CD4-positive, CD25-positive, alpha-beta regulatory T cell (primary cell): ENCODE results near the gene KCND2. TPM values are rescaled to one million over a fixed set of nuclear protein-coding genes. Genes with fewer than 3 reads are reported as not detected.

Experiments
- ATAC-seq, 2 donors: fragments of 150-1000 bp; cut with Tn5 transposase; one replicate each; pipeline ENCODE4 v1.10.0; 2021; ENCODE audit warnings: low read depth in 2 of 2, moderate number of reproducible peaks in 2 of 2, moderate library complexity in 1 of 2
- DNase-seq, 3 donors: peaks; one replicate each; pipeline versions ENCODE4 v3.0.0 to v3.0.0-alpha.2; 2012 to 2022; ENCODE audit warnings: mixed read lengths in 1 of 3
- H3K27ac ChIP-seq: one replicate; pipeline ENCODE4 v1.7.0; 2013; ENCODE audit warnings: mild to moderate bottlenecking, low read length; ENCODE audit not compliant: insufficient read depth, poor library complexity, severe bottlenecking
- H3K27me3 ChIP-seq: one replicate; pipeline ENCODE4 v1.7.0; 2013; ENCODE audit warnings: low read length; ENCODE audit not compliant: control insufficient read depth, insufficient read depth
- H3K36me3 ChIP-seq: one replicate; pipeline ENCODE4 v1.7.0; 2013; ENCODE audit warnings: mild to moderate bottlenecking, low read length, moderate library complexity; ENCODE audit not compliant: control insufficient read depth, insufficient read depth
- H3K4me1 ChIP-seq: 2 replicates; pipeline ENCODE4 v1.7.0; 2013; ENCODE audit warnings: mild to moderate bottlenecking, low read length; ENCODE audit not compliant: insufficient read depth, control insufficient read depth, poor library complexity, severe bottlenecking
- H3K4me3 ChIP-seq: one replicate; pipeline ENCODE4 v1.7.0; 2013; ENCODE audit warnings: low read depth, mild to moderate bottlenecking, low read length, moderate library complexity
- H3K9me3 ChIP-seq, 2 experiments: 1 replicate in 1 of 2; 2 replicates in 1 of 2; pipeline ENCODE4 v1.7.0; 2013; ENCODE audit warnings: low read length in 2 of 2, mild to moderate bottlenecking in 1 of 2, moderate library complexity in 1 of 2; ENCODE audit not compliant: control insufficient read depth in 2 of 2
- H3K27ac Mint-ChIP-seq, 3 donors: one replicate each; pipeline ENCODE4 v1.8.0; 2020 to 2022; ENCODE audit warnings: mild to moderate bottlenecking in 3 of 3, mixed read lengths in 3 of 3, moderate library complexity in 2 of 3
- H3K27me3 Mint-ChIP-seq: one replicate; pipeline ENCODE4 v1.8.0; 2022; ENCODE audit warnings: mild to moderate bottlenecking, mixed read lengths
- H3K36me3 Mint-ChIP-seq: one replicate; pipeline ENCODE4 v1.8.0; 2020; ENCODE audit warnings: mixed read lengths
- H3K4me1 Mint-ChIP-seq, 4 donors: one replicate each; pipeline ENCODE4 v1.8.0; 2020 to 2022; ENCODE audit warnings: mixed read lengths in 4 of 4, mild to moderate bottlenecking in 1 of 4
- H3K4me3 Mint-ChIP-seq, 4 donors: one replicate each; pipeline ENCODE4 v1.8.0; 2020 to 2022; ENCODE audit warnings: mild to moderate bottlenecking in 4 of 4, mixed read lengths in 4 of 4, moderate library complexity in 3 of 4
- H3K9me3 Mint-ChIP-seq, 7 donors: one replicate each; pipeline ENCODE4 v1.8.0; 2020 to 2022; ENCODE audit warnings: mixed read lengths in 7 of 7, mild to moderate bottlenecking in 3 of 7, moderate library complexity in 2 of 7
- polyA plus RNA-seq, 4 donors: library from polyadenylated mRNA; unstranded; fragments of 300-500 nt; fragmentation: Illumina TruSeq; gene quantifications; one replicate each; pipeline ENCODE4 v1.2.3, GENCODE V29; 2021
- total RNA-seq: library from RNA; stranded (reverse); gene quantifications from one replicate; pipeline ENCODE4 v1.2.3, GENCODE V29; 2022

Gene KCND2
- total and polyA plus RNA-seq, 5 donors from 2014 or later: not detected

- Histone ChIP-seq H3K4me3 (no peak overlapping the region), H3K9me3 (no peaks in the 10 kb centered on the region), H3K36me3 (no peaks in the 10 kb centered on the region), H3K27me3 (no peaks in the 10 kb centered on the region), H3K27ac (no peak overlapping the region), H3K4me1 (no peaks in the 10 kb centered on the region)
- H3K27ac Mint-ChIP-seq: no peak overlapping the region
- H3K9me3 Mint-ChIP-seq: peaks cover 0 to 7% (median 0%) of the 10 kb centered on the region in 7 donors
- H3K4me3 Mint-ChIP-seq: no peak overlapping the region
- no peaks in the 10 kb centered on the region for H3K4me1 Mint-ChIP-seq
- no peak for ATAC-seq
- no peaks in the 10 kb centered on the region for H3K27me3 Mint-ChIP-seq
- H3K36me3 Mint-ChIP-seq: no peaks in the 10 kb centered on the region
- DNase-seq: no peak
Observed at GRCh38 chr7:120417244-120417979, 144.4 kb downstream of the KCND2 start.

GRCh38 chr7:120421151-120421651, 148.2 kb downstream of the KCND2 start:
- Mint-ChIP-seq H3K27ac (no peak overlapping the region), H3K27me3 (no peaks in the 10 kb centered on the region), H3K4me1 (no peaks in the 10 kb centered on the region), H3K9me3 (peaks cover 0 to 12% (median 5%) of the 10 kb centered on the region in 7 donors), H3K36me3 (no peaks in the 10 kb centered on the region), H3K4me3 (no peak overlapping the region)
- H3K4me1 ChIP-seq: no peaks in the 10 kb centered on the region
- no peaks in the 10 kb centered on the region for H3K9me3 ChIP-seq
- no peak overlapping the region for H3K27ac ChIP-seq
- H3K4me3 ChIP-seq: no peak overlapping the region
- H3K36me3 ChIP-seq: no peaks in the 10 kb centered on the region
- H3K27me3 ChIP-seq: no peaks in the 10 kb centered on the region
- DNase-seq: no peak
- ATAC-seq: no peak

- Histone ChIP-seq H3K4me3 (no peak overlapping the region), H3K4me1 (no peaks in the 10 kb centered on the region), H3K9me3 (no peaks in the 10 kb centered on the region), H3K36me3 (no peaks in the 10 kb centered on the region), H3K27me3 (no peaks in the 10 kb centered on the region), H3K27ac (no peak overlapping the region)
- H3K27ac Mint-ChIP-seq: no peak overlapping the region
- H3K9me3 Mint-ChIP-seq: peaks cover 0 to 13% (median 5%) of the 10 kb centered on the region in 7 donors
- no peak overlapping the region for H3K4me3 Mint-ChIP-seq
- H3K36me3 Mint-ChIP-seq: no peaks in the 10 kb centered on the region
- H3K4me1 Mint-ChIP-seq: no peaks in the 10 kb centered on the region
- no peak for DNase-seq
- no peak for ATAC-seq
- H3K27me3 Mint-ChIP-seq: no peaks in the 10 kb centered on the region
Observed at GRCh38 chr7:120431016-120431415, 158.0 kb downstream of the KCND2 start.

GRCh38 chr7:120436487-120437060, 163.6 kb downstream of the KCND2 start:
- Histone ChIP-seq H3K27me3 (no peaks in the 10 kb centered on the region), H3K9me3 (no peaks in the 10 kb centered on the region), H3K4me3 (no peak overlapping the region), H3K36me3 (no peaks in the 10 kb centered on the region), H3K4me1 (no peaks in the 10 kb centered on the region), H3K27ac (no peak overlapping the region)
- Mint-ChIP-seq H3K27me3 (no peaks in the 10 kb centered on the region), H3K9me3 (peaks cover 0 to 6% (median 3%) of the 10 kb centered on the region in 7 donors), H3K4me3 (no peak overlapping the region), H3K4me1 (no peaks in the 10 kb centered on the region), H3K36me3 (no peaks in the 10 kb centered on the region), H3K27ac (no peak overlapping the region)
- DNase-seq (no peak), ATAC-seq (no peak)

GRCh38 chr7:120441850-120442249, 168.9 kb downstream of the KCND2 start:
- Mint-ChIP-seq H3K27me3 (no peaks in the 10 kb centered on the region), H3K4me3 (no peak overlapping the region), H3K27ac (no peak overlapping the region), H3K9me3 (peaks cover 0 to 7% (median 2%) of the 10 kb centered on the region in 7 donors), H3K36me3 (no peaks in the 10 kb centered on the region), H3K4me1 (no peaks in the 10 kb centered on the region)
- Histone ChIP-seq H3K4me1 (no peaks in the 10 kb centered on the region), H3K4me3 (no peak overlapping the region), H3K9me3 (no peaks in the 10 kb centered on the region), H3K36me3 (no peaks in the 10 kb centered on the region), H3K27ac (no peak overlapping the region), H3K27me3 (no peaks in the 10 kb centered on the region)
- DNase-seq: no peak
- no peak for ATAC-seq

- DNase-seq: no peak
- no peaks in the 10 kb centered on the region for H3K27me3 Mint-ChIP-seq
- Histone ChIP-seq H3K27me3 (no peaks in the 10 kb centered on the region), H3K36me3 (no peaks in the 10 kb centered on the region), H3K4me1 (no peaks in the 10 kb centered on the region), H3K9me3 (no peaks in the 10 kb centered on the region), H3K4me3 (no peak overlapping the region), H3K27ac (no peak overlapping the region)
- no peaks in the 10 kb centered on the region for H3K36me3 Mint-ChIP-seq
- ATAC-seq: no peak
- no peaks in the 10 kb centered on the region for H3K4me1 Mint-ChIP-seq
- peaks cover 0 to 7% (median 2%) of the 10 kb centered on the region in 7 donors for H3K9me3 Mint-ChIP-seq
- H3K4me3 Mint-ChIP-seq: no peak overlapping the region
- no peak overlapping the region for H3K27ac Mint-ChIP-seq
Observed at GRCh38 chr7:120442838-120443237, 169.9 kb downstream of the KCND2 start.

GRCh38 chr7:120444650-120445049, 171.7 kb downstream of the KCND2 start:
- Histone ChIP-seq H3K36me3 (no peaks in the 10 kb centered on the region), H3K4me1 (no peaks in the 10 kb centered on the region), H3K9me3 (no peaks in the 10 kb centered on the region), H3K4me3 (no peak overlapping the region), H3K27me3 (no peaks in the 10 kb centered on the region), H3K27ac (no peak overlapping the region)
- Mint-ChIP-seq H3K27ac (no peak overlapping the region), H3K27me3 (no peaks in the 10 kb centered on the region), H3K9me3 (peaks cover 0 to 7% (median 2%) of the 10 kb centered on the region in 7 donors), H3K4me1 (no peaks in the 10 kb centered on the region), H3K36me3 (no peaks in the 10 kb centered on the region), H3K4me3 (no peak overlapping the region)
- no peak for ATAC-seq
- no peak for DNase-seq

GRCh38 chr7:120445276-120445675, 172.3 kb downstream of the KCND2 start:
- Mint-ChIP-seq H3K27ac (no peak overlapping the region), H3K4me1 (no peaks in the 10 kb centered on the region), H3K9me3 (peaks cover 0 to 10% (median 3%) of the 10 kb centered on the region in 7 donors), H3K36me3 (no peaks in the 10 kb centered on the region), H3K4me3 (no peak overlapping the region), H3K27me3 (no peaks in the 10 kb centered on the region)
- no peaks in the 10 kb centered on the region for H3K36me3 ChIP-seq
- DNase-seq (no peak), ATAC-seq (no peak)
- H3K27ac ChIP-seq: no peak overlapping the region
- H3K4me1 ChIP-seq: no peaks in the 10 kb centered on the region
- H3K4me3 ChIP-seq: no peak overlapping the region
- H3K27me3 ChIP-seq: no peaks in the 10 kb centered on the region
- H3K9me3 ChIP-seq: peaks cover 0 to 4% of the 10 kb centered on the region in 2 experiments
